Cardiac muscle cell (in vitro differentiated cells and primary cell): Measurements from ENCODE around the gene AURKAIP1. TPM values are rescaled to one million over a fixed set of nuclear protein-coding genes. Genes with fewer than 3 reads are reported as not detected.

Experiments
- DNase-seq, 2 donors: peaks; one replicate each; pipeline versions ENCODE4 v3.0.0 to v3.0.0-alpha.2; 2010 to 2017; ENCODE audit warnings: low read depth in 1 of 2, low spot score in 1 of 2
- H3K27ac ChIP-seq: fragments of 200-600 bp; sonication (generic); 2 replicates; pipeline ENCODE4 v1.5.1; 2016
- H3K27me3 ChIP-seq: fragments of 200-600 bp; sonication (generic); 2 replicates; pipeline ENCODE4 v1.6.0; 2016; ENCODE audit warnings: control low read depth
- H3K36me3 ChIP-seq: fragments of 200-600 bp; sonication (generic); 2 replicates; pipeline ENCODE4 v1.5.1; 2016; ENCODE audit warnings: control low read depth
- H3K4me1 ChIP-seq: fragments of 200-600 bp; sonication (generic); 2 replicates; pipeline ENCODE4 v1.8.1; 2017; ENCODE audit warnings: low read depth, mild to moderate bottlenecking, mixed run types
- H3K4me3 ChIP-seq: fragments of 200-600 bp; sonication (generic); 2 replicates; pipeline ENCODE4 v1.5.1; 2016; ENCODE audit warnings: mild to moderate bottlenecking
- H3K9me3 ChIP-seq: fragments of 200-600 bp; sonication (generic); 2 replicates; pipeline ENCODE4 v1.5.1; 2017; ENCODE audit warnings: low read depth, mild to moderate bottlenecking, control low read depth
- CTCF ChIP-seq: IDR thresholded peaks from 2 replicates; pipeline ENCODE4 v1.5.1; 2012; ENCODE audit warnings: low read depth, mild to moderate bottlenecking, low read length
- polyA plus RNA-seq: library from polyadenylated mRNA; unstranded; fragments of >200 nt; fragmentation: Nextera tagmentation; extraction: Ambion mirVana; gene quantifications from 2 replicates; pipeline ENCODE4 v1.2.1, GENCODE V29; 2016
- total RNA-seq: library from RNA; depleted of rRNA; stranded (reverse); fragments of >200 nt; gene quantifications from 2 replicates; pipeline ENCODE4 v1.2.3, GENCODE V29; 2016

The AURKAIP1 gene
- total and polyA plus RNA-seq, 2 experiments from 2014 or later, result 235 to 305 TPM

DNA sequence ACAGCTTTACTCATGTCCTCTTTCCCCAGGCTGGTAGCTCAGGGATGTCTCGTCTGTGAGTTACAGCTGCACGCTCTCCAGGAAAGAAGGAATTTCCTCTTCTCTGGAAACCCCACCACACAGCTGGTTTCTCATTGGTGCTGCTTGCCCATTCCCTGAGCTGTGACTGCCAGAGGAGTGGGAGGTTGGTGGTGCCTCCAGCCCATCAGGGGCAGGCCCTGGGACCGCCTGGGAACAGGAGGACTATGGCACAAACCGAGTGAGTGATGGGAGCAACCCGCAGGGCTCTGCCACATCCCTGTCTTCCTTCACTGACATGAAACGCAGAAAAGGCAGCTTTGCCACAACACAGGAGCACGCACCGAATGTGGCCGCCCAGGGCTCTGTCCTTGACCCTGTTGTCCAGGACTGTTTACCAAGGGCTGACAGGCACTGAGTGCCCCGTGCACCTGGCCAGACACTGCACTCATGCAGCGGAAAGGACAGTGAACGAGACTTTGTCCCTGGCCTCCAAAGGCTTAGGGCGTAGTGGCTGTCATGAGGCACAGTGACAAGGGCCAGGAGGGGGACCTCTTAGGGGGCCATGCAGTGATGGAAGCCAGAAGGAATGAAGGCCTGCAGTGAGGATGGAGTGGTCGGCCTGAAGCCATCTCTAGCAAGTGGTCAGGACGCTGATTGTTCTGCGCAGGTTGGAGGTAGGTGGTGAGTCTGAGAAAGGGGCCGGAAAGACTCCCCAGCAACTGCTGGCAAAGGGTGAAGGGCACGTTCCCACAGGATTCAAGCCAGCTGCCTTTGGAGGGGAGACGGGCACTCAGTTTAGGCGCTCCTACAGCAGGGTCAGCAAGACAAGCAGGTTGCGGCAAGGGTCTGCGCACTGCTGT, 25.8 kb upstream of the AURKAIP1 start:
- H3K4me1 ChIP-seq, result peaks cover 7% of the 10 kb centered on the region
- no peak for TF ChIP-seq CTCF
- H3K27ac ChIP-seq, result peak overlapping the region; percentile 66
- peaks cover 40% of the 10 kb centered on the region for H3K36me3 ChIP-seq
- H3K27me3 ChIP-seq, result no peaks in the 10 kb centered on the region
- no peak for DNase-seq
- H3K4me3 ChIP-seq, result peak overlapping the region; percentile 91
- no peaks in the 10 kb centered on the region for H3K9me3 ChIP-seq

DNA sequence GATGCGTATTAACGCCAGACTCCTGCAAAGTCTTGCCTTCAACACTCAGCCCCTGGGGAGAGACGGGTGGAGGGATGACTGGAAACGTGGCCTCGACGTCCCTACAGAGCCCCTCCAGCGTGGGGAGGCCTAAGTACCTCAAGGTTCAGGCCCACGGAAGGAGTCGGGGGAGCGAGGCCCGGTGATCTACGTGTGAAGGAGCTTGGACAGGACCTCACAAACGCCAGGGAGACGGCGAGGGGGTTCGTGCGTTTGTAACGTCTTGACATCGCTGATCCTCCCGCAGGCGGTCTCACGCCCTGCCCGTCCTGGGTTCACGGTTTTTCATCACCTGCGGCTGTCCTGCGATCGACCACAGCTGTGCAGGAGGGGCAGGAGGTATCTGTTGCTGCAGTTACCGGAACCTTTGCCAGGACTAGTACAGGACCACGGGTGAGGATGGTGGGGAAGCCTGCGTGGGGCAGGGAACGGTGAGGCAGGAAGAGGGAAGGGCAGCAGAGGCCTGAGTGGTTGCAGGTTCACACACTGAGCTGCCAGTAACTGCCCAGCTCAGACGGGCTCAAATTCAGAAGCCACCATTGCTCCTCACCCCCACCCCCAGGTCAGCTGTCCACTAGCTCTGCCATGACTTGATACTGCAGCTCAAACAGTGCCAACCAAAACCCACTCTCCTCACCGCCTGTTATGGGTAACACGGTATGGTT, 25.0 kb upstream of the AURKAIP1 start:
- Histone ChIP-seq H3K4me1 (peaks cover 7% of the 10 kb centered on the region), H3K9me3 (no peaks in the 10 kb centered on the region), H3K4me3 (peak overlapping the region; percentile 91), H3K27me3 (no peaks in the 10 kb centered on the region), H3K27ac (peak overlapping the region; percentile 66), H3K36me3 (peaks cover 41% of the 10 kb centered on the region)
- no peak for TF ChIP-seq CTCF
- peak in 1 of 2 donors; percentile 46 for DNase-seq

DNA sequence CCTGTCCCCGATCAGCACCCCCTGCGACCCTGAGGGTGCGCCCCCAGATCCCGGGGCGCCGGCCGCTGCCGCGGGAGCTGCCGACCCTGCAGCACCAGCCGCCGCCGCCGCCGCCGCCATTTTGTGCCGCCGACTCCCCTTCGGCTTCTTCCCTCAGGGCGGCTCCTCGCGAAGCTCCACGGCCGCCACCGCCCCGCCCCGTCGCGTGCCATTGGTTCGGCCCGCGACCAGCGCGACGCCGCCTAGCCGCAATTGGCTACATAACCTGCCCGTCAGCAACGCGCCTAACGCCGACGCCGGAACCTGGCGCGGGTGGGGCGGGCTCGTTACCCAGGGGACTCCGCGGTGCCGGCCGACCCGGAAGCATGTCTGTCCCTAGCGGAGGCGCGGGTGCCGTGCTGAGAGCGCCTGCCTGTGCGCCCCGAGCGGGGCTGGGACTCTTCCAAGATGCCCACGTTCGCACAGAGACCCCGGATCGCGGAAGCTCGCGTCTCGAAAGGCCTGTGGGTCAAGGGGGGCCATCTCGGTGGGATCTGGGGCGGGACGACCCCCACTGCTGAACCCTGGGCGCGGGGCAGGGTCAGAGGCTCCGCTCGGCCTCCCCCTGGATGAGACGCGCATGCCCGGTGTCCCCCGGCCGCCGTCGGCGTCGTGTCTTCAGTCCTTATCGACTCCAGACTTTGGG, 24.3 kb upstream of the AURKAIP1 start, which contains the start of gene CCNL2:
CCNL2 (minus strand) TSS at position 149 of the 685 bp plus-strand sequence; CDS start at position 120, 29 bp downstream.
- H3K4me3 ChIP-seq, result peak within 1 kb of the TSS; percentile 91
- H3K4me1 ChIP-seq, result peaks cover 7% of the 10 kb centered on the region
- peak; percentile 99 for DNase-seq
- H3K9me3 ChIP-seq, result no peaks in the 10 kb centered on the region
- H3K27me3 ChIP-seq, result no peaks in the 10 kb centered on the region
- H3K36me3 ChIP-seq, result peaks cover 38% of the 10 kb centered on the region
- H3K27ac ChIP-seq, result peak within 1 kb of the TSS; percentile 87
- peak; percentile 47 for TF ChIP-seq CTCF

GRCh38 chr1:1398677-1399186, 23.7 kb upstream of the AURKAIP1 start:
- H3K4me1 ChIP-seq, result peaks cover 7% of the 10 kb centered on the region
- peak overlapping the region; percentile 91 for H3K4me3 ChIP-seq
- peaks cover 43% of the 10 kb centered on the region for H3K36me3 ChIP-seq
- DNase-seq, result no peak
- TF ChIP-seq CTCF, result no peak
- no peaks in the 10 kb centered on the region for H3K9me3 ChIP-seq
- H3K27ac ChIP-seq, result peak overlapping the region; percentile 87
- H3K27me3 ChIP-seq, result no peaks in the 10 kb centered on the region

DNA sequence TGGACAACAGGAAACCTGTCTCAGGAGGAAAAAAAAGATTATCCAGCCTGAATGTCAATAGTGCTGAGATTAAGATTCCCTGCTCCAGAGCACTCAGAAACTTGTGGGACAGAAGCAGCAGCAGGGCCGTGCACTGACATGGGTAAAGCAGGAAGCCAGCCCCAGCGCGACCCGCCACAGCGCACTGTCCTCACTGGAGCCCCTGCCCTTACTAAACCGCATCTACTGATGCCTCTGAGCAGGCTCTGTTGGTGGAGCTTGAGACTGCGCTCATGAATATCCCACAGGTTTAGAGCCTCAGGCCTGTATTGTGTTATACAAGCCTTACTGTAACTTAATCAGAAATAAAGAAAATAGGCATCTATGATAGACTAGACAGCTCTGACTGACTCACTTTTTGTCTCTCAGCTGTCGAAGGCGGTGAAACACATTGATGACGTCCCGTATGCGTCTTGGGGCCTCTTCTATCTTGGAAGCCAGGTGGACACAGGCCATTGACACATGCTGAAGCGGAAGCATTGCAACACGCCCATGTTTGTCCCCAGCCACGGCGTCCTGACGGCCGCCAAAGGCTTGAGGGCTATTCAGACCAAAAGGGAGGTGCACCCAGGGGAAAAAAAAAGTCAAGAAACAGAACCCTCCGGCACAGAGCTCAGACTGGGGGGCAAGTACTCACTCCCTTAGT, 23.0 kb upstream of the AURKAIP1 start:
- peak in 1 of 2 donors; percentile 48 for DNase-seq
- H3K36me3 ChIP-seq, result peaks cover 48% of the 10 kb centered on the region
- H3K4me1 ChIP-seq, result peaks cover 7% of the 10 kb centered on the region
- H3K4me3 ChIP-seq, result peak overlapping the region; percentile 91
- TF ChIP-seq CTCF, result no peak
- H3K27ac ChIP-seq, result peak overlapping the region; percentile 87
- no peaks in the 10 kb centered on the region for H3K27me3 ChIP-seq
- no peaks in the 10 kb centered on the region for H3K9me3 ChIP-seq
